ENCODE results near the gene SOX2.

SOX2 gene

DNA sequence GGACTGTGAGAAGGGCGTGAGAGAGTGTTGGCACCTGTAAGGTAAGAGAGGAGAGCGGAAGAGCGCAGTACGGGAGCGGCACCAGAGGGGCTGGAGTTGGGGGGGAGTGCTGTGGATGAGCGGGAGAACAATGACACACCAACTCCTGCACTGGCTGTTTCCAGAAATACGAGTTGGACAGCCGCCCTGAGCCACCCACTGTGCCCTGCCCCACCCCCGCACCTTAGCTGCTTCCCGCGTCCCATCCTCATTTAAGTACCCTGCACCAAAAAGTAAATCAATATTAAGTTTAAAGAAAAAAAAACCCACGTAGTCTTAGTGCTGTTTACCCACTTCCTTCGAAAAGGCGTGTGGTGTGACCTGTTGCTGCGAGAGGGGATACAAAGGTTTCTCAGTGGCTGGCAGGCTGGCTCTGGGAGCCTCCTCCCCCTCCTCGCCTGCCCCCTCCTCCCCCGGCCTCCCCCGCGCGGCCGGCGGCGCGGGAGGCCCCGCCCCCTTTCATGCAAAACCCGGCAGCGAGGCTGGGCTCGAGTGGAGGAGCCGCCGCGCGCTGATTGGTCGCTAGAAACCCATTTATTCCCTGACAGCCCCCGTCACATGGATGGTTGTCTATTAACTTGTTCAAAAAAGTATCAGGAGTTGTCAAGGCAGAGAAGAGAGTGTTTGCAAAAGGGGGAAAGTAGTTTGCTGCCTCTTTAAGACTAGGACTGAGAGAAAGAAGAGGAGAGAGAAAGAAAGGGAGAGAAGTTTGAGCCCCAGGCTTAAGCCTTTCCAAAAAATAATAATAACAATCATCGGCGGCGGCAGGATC is at the start of gene SOX2:
SOX2 (plus strand) TSS at position 601 of the 811 bp plus-strand sequence. CDS start 436 bp downstream, outside the sequence.
- peak; percentile 6 for DNase-seq

DNA sequence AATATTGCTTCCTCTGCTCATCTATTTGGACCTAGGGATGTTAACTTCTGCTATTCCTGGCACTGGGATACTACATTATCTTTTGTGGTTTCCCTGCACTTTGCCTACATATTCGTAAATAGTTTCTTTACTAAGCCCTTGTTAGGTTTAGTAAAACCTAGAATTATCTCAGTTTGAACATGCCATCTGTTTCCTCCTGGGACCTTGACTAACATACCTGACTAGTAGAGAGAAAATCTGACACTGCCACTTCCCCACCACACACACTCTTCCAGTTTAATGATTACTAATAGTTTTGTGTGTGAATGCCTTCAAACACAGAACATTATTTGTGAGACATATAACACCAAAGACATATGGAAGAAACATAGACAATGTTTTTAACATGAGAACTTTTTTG is 28.2 kb upstream of the SOX2 start:
- no peak for DNase-seq

DNA sequence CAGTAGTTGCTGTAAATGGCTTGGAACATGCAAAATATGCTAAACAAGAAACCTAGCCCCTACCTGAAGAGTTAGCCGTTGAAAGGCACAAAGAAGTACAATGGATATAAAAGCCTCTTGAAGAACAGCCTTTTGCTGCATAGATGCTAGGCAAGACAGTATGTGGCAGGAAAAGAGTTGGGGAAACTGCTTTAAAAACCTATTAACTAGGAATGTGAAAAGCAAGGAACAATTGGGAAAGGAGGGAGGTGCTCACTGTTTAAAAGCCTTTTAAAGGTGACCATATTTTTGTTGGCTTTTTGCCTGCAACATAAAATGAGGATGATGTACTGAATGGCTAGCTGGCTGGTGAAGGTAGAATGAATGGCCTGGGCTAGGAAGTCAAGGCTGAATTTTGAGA is 24.5 kb upstream of the SOX2 start:
- no peak for DNase-seq

DNA sequence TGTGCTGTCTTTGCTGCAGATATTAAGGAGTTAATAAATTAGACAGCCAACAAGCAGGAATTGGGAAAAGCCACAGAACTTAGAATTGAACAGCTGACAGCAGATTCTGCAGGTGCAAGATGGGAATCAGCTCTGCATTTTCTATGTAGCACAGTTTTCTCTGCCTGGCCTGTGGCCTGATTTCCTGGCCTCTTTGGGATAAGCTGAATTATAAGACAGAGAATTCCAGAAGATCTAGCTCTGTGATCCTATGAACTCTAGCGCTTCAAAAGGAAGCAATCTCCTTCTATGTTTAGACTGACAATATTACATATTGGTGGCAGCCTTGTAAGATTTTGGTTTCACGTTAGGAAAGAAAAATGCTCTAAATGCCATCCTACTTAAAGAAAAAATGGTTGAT is 24.0 kb upstream of the SOX2 start:
- no peak for DNase-seq

DNA sequence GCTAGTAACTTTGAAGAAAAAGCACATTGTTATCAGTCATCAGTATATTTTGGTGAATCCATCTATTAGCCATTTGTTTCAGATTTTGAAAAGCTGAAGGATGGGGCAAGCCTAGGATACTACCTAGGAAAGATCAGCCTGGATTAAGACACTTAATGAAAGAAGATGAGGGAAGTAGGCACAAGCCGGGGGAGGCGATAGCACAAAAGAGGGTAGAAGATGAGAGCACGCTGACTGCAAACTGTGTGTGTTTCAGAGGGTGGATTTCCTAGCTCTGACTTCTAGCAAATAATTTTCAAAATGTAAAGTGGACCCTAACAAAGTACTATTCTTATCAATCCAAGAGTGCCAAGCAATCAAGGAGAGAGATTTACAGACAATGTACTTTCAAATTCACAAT is 22.2 kb upstream of the SOX2 start:
- DNase-seq = no peak

DNA sequence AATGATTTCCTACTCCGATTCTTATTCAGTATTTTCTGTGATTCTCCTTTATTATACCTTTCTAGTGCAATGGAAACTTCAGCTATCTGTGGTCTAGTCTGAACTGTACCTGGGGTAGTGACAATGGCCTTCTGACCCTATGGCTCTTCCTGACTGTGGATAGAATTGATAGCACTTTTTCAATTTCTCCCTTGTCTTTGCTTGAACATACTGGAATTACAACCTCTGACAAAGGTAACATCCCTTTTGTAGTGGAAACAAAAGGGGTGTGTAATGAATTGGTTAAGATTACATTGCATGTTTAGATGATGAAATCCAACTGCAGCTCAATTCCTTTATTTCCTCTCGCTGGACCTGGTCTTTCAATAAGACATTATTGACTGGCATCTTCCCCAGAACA is 21.0 kb upstream of the SOX2 start:
- DNase-seq = no peak

DNA sequence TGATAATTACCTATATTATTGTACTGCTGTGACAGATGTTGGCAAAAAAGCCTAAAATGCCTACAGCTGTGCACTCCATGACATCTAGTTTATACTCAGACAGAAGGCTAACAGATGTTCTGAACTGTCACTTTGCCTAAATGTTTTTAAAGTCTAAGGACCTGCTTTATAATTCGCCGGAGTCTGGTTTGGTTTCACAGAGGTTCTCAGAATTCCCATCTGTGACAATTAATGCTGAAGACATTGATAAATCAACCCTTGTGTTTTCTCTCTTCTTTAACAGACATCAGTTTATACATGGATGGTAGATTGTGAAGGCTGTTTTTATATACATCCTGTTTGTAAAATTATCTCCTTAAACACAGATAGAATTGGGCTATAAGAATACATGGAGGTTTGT is 19.8 kb upstream of the SOX2 start:
- DNase-seq = no peak

DNA sequence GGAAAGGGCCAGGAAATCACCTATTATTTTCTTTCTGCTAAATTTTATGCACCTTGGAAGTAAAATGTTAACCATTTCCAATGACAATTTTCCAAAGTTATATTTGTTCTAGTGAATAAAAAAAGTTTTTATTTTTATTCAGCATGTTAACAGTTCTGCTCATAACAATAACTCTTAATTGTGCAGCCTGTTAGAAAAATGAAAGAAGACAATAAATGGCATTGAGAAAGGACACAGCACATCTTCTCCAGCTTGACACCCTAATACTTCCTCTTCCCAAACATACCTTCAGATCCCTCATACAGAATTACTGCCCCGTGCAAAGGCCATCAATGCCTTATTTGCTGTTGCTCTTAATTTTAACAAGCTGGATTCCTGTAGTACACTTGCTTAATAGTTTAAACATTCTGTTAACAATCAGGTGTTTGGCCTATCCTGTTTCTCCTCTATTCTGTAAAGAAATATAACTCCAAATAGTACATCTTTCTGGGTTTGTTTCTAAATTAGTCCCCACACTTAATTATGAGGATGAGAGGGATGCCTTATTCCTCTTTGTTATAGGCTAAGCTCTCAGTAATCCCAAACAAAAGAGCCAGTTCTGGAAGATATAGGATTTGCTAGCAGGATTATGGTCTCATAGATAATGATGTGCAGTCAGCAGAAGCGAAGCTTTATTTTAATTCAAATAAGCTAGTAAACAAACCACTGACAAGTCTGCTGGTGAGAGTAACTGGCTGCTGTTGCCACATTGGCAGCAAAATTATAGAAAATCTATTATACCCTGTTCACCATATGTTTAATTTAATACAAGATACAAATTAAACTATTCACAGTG is 19.2 kb upstream of the SOX2 start:
- no peak for DNase-seq

DNA sequence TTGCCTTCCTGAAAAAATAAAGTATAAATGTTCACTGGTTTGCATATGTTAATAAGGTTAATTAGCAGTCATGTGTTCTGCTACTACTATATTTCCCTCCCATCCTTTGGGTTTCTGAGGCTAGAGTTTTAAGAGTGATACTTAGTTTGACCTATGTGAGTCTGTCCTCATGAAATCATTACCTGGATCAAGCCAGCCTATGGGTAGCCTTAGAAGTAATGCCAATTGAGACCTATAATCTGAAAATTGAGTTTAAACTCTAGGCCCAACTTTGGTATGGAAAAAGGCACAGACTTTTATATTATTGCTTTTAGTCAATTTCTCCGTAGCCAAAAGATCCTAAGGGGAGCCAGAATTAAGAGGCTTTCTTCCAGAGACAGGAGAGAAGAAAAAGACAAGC is 18.4 kb upstream of the SOX2 start:
- DNase-seq = no peak

DNA sequence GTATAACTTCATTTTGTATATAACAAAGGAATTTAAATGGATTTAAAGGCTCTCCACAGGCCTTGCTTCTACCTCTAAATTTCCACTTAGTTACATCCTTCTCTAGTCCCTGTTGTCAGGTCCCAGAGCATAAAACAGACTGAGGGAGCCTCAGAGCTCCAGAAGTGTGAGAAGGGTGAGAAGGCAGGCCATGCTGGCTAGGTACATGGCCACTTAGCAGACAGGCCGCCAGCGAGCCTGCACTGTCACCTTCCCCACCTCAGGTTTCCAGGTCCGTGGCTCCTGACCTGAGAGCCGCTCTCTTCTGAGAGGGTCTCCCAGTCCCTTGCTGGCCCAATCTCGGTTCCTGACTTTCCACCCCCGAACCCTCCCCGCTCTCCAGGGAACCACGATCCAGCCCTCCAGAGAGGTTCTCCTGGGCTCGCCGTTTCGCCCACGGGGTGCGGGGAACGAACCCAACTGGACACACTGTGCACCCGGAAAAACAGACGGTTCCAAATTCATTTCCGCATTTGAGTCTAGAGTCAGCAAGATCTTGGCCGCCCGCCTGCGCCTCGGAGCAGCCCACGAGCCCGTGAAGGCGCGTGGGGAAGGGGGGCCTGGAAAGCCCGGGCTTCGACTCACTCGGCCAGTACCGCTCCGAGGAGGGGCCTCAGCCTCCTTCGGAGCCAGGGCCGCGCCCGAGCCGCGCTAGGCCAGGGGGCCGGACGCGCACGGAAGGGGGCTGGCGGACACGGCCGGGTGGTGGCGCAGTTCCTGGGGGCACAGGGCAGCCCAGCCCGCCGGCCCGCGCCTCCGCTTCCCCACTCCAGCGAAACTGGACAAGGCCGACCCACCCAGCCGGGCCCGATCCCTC is 16.7 kb upstream of the SOX2 start:
- DNase-seq = no peak

DNA sequence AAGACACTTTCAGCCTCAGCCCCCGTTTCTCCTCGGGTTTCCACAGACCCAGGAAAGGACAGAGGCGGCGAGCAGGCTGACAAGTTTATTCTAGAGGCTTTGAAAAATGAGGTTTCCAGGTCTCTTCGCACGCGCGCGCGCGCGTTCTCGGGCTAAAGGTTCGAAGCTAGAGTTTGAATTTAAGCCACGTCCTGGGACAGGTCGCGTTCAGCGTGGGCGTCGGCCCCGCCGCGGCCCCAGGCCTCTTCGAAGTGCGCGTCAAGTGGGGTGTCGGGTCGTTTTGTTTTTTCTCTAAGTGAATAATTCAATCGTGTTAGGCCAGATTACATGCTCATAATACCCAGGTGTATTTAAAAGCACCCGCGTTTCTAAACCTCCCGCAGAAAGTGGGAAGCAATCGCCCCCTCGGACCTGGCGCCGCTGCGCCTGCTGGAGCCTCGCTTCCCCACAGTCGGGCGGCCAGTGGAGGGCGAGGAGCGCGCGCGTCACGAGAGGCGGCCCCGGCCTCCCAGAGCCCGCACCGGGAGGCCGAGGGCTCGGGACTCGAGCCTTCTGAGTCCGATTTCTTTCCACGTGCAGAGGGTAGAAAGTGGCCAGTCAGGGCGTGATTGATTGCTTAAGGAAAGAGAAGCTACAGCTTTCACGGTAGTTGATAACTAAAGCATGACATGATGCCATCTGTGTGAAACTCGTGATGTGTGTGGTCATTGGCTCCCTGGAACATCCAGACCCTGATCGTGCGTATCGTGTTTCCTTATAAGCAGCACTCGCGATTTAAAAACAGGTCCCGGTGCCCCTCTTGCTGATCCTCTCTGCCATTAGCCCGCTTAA is 15.8 kb upstream of the SOX2 start:
- no peak for DNase-seq

DNA sequence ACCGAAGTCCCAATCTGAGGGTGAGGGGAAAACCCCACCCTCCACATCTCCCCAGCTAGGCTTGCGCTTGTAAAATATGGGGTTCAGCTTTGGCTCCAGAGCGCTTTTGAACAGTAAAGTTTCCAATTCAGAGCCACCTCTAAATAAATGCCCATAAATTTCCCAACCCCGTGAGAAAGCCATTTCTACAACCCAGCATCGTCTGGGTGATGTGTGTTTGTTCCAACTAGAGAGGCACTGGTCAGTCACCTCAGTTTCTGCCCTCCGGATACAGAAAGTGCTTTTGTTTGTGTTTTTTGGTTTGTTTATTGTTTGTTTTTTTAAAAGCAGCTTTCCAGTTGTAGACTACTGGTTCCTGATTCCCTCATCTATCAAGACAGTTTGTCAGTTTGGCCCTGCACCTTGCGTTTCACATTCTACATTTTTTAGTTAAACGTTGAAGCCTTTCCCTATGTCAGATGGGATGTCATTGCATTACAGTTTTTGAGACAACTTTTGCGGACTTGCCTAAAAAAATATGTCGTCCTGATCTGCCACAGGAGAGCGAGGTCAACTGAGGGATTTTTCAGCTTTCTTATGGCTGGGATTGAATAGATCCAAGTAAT is 15.0 kb upstream of the SOX2 start:
- DNase-seq = no peak

DNA sequence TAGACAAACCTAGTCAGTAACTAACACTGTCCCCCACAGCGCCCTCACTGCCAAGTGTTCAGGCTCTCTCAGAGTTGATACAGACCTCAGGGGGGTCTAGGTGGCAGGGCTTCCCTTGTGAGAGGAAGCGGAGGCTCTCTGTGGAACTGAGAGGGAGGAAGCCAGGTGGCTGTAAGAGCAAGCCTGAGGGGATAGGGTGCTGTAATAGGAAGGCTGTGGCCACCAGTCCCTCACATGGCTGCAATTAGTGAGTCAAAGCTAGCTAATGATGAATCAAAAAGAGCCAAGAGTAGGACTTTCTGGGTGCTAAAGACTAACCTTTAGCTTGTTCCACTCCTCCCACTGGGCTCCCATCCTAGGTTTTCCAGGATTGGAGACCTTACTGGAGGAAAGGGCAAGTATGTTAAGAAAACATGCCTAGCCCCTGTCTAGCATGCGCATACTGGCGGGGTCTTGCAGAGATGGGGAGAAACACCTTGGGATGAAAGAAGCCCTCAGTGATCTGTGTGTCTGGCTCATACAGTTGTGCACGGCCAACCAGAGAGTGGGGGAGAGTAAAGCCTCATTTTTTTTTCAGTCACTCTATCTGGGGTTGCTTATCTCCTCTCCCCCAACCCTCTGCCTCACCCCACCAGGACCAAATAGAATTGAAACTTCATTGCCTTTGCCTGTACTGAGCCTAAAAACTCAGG is 13.3 kb upstream of the SOX2 start:
- peak; percentile 7 for DNase-seq

DNA sequence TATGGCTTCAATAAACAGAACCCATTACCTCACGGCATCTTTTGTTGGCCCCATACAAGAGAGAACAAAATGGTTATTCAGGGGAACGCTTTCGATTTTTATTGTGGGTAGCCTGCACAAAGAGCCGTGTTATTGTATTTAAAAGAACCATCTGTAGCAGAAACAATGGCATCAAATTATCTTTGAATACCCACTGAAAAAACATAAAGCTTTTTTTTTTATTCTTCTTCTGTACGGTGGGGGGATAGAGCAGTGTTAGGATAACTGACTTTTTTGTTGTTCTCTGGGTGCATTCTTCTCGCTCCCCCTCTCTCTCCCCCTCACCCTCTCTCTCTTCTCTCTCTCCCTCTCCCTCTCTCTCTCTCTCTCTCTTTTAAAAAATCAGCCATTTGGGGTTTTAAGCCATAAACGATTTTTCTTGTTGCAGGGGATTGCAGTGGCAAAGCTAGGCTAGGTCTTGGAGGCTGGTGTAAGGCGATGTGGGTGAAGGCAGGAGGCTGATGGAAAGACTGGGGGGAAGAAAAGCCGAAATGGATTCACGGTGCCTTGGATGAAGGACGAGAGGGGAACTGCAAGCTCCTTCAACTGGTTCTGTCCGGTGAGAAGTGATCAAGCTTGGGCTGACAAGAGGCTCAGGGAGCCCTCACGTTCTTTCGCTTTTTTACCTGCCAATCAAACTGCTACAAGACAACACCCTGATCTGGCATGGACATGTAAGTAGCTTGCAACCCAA is 12.4 kb upstream of the SOX2 start:
- peak; percentile 66 for DNase-seq

DNA sequence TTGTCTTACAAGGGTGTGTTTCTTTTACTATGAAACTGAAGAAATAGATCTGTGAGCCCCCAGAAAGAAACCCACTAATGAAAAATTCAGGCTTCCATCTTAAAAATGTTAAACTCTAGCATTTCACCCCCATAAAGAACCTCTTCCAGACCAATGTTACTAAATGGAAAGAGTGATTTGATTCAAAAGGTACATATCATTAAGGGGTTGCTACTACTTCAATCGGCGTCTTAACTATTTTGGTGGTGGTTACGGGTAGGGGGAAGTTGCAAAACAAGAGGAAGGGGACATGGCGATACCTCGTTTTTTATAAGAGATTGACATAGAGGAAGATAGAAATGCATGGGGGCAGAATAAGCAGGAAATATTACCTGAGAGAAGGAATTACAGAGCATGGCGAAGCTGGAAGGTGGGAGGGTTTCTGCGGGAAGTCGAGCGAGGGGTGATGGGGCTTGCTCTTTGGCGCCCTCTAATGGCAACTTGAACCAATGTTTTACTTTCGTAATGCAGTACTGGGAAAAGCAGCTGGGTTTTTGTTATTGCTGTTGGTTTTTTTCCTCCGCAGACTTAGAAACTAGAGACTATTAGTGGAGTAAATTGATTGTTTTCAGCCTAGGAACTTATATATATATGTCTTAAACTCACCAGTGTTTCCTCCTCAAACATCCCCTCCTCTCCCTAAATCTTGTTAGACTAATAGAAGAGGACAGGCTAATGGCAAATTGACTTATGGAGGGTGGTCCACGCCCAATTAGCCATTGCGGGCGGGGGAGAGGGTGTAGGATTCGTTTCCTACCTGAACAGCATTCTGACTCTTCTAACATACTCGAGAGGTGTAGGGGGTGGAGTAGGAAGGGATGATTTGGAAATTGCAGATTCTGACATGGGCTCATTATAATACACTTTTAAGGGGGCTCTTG is 11.3 kb upstream of the SOX2 start:
- DNase-seq = peak; percentile 78

DNA sequence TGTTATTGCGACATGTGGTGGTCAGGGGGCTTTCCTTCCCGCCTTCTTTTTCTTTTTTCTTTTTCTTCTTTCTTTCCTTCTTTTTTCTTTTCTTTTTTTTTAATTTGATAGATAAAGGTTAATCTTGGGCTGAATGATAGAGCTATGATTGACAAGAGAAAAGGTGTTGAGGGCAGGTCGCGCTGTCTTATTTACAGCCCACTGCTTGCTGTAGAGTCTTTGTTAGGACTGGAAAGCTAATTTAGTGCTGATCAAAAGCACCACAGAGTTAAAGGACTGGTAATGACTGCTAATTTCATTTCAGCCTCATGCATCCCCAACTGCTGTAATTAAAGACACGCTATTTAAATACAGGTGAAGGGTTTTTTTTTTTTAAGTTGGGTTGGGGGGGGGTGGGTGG is 10.6 kb upstream of the SOX2 start:
- DNase-seq = no peak

DNA sequence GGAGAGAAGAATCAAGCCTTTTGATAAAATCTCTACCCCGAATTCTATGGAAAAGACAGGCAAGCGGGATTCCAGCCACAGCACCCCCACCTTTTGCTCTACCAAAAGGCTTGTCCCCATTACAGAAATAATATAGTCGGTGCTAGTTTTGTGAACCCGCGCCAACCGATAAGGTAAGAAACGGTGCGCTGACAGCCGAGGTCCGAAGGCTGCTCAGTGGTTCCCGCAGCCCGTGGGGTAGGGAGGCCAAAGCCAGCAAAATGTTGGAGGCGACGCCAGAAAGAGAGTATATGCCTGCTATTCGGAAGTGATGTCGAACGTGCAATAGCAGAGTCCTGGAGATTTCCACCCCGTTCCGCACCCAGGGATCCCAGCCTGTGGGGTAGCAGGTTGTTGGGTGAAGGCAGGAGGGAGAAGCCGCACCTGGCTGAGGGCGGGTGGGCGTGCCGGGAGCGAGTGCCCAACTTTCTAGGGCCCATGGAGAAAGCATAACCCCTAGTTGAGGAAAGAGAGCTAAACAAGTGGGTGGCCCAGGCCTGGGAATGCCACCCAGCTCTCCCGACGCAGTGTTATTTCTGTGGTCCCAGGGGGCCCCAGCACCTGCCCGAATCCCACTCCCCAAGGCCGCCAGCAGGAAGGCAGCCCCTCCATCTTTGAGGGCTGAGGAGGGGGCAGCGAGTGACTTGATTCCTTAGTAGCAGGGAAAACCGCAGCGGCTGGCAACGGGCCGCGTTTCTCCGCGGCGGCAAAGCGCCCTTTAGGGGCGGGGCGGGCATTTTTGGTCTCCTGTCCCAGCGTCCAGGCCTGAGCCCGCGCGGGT is 7.9 kb upstream of the SOX2 start:
- no peak for DNase-seq

DNA sequence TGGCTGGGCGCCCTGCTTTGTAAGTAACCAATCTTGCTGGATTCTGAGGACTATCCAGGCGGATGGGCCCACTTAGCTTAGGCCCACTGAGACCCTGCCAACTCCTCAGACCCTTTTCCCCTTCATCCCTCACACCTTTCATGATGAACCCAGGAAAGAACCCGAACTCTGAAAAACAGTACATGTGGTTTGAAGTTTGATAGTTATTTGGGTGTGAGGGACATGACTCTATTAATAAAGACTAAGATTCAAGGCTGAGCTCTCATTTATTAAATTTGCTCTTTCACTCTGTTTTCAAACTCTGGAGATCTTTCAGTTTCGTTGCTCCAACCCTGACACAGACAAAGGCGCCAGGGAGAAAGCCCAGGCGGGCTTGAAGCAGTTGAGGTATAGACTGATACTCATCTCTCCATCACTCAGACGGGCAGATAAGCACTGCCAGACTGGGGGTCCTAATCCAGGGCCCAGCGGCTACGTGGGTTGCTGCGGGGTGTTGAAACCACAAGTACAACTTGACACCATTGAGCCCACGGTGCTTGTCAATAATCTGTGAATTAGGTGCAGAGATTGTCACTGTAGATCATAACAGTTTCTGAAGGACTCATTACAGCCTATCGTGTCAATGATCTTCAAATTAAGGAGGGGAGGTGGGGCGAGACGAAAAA is 7.2 kb upstream of the SOX2 start:
- no peak for DNase-seq
